Activated T-helper 1 cell treated with anti-CD3 and anti-CD28 coated beads, Interleukin-12 subunit alpha, Interleukin-12 subunit beta, Interleukin-2, Interleukin-4 antibody, amounts not matched to agents 30 ng/mL and 10 ng/mL and 1 ng/mL, durations not matched to agents 14 hours and 24 hours and 36 hours (primary cell): ENCODE results near the gene BHLHE41. TPM values are rescaled to one million over a fixed set of nuclear protein-coding genes. Genes with fewer than 3 reads are reported as not detected.

Experiments
- DNase-seq: peaks from one replicate; pipeline ENCODE4 v3.0.0; 2021; ENCODE audit warnings: low spot score
- H3K27ac Mint-ChIP-seq: one replicate; pipeline ENCODE4 v1.8.0; 2021; ENCODE audit warnings: mild to moderate bottlenecking, mixed read lengths
- H3K27me3 Mint-ChIP-seq: one replicate; pipeline ENCODE4 v1.8.0; 2022; ENCODE audit warnings: mild to moderate bottlenecking, moderate library complexity, mixed read lengths; ENCODE audit not compliant: insufficient read depth
- H3K36me3 Mint-ChIP-seq: one replicate; pipeline ENCODE4 v1.8.0; 2021; ENCODE audit warnings: low read depth, mixed read lengths
- H3K4me1 Mint-ChIP-seq: one replicate; pipeline ENCODE4 v1.8.0; 2021; ENCODE audit warnings: low read depth, mixed read lengths
- H3K4me3 Mint-ChIP-seq: one replicate; pipeline ENCODE4 v1.8.0; 2021; ENCODE audit warnings: mild to moderate bottlenecking, moderate library complexity, mixed read lengths
- H3K9me3 Mint-ChIP-seq: one replicate; pipeline ENCODE4 v1.8.0; 2021; ENCODE audit warnings: mixed read lengths
- intact Hi-C: fragments of 100-400 bp; cut with micrococcal nuclease; formaldehyde crosslinking; loops from one replicate; pipeline ENCODE4 v1.15.1; 2024
- total RNA-seq: library from RNA; stranded (reverse); gene quantifications from 2 replicates; pipeline ENCODE4 v1.2.3, GENCODE V29; 2022

BHLHE41 gene
- not detected in 2 replicates for total RNA-seq

- Mint-ChIP-seq H3K36me3 (peaks cover 1% of the 10 kb centered on the region), H3K9me3 (no peaks in the 10 kb centered on the region), H3K27me3 (peaks cover 77% of the 10 kb centered on the region), H3K4me1 (peaks cover 36% of the 10 kb centered on the region), H3K4me3 (peak within 1 kb of the TSS; percentile 81), H3K27ac (peak within 1 kb of the TSS; percentile 61)
- intact Hi-C loops, result loop anchor here (5.0 to 10.0 kb wide), 4 partner anchors 167 to 1850 kb away; partner anchors contain the start of genes BMAL2, PTHLH and RASSF8
- DNase-seq, result no peak
Measured at GRCh38 chr12:26124446-26125399, at the start of gene BHLHE41. BHLHE41 (minus strand) TSS chr12:26125037; CDS start chr12:26124779, 258 bp downstream.

- H3K4me1 Mint-ChIP-seq, result no peaks in the 10 kb centered on the region
- no peak overlapping the region for H3K4me3 Mint-ChIP-seq
- DNase-seq, result no peak
- H3K9me3 Mint-ChIP-seq, result no peaks in the 10 kb centered on the region
- intact Hi-C loops, result no loop called here
- H3K27me3 Mint-ChIP-seq, result peaks cover 7% of the 10 kb centered on the region
- no peaks in the 10 kb centered on the region for H3K36me3 Mint-ChIP-seq
- no peak overlapping the region for H3K27ac Mint-ChIP-seq
Measured at GRCh38 chr12:26172946-26173552, 48.2 kb upstream of the BHLHE41 start.

- Mint-ChIP-seq H3K4me3 (no peak overlapping the region), H3K36me3 (no peaks in the 10 kb centered on the region), H3K27ac (no peak overlapping the region), H3K4me1 (no peaks in the 10 kb centered on the region), H3K27me3 (peaks cover 7% of the 10 kb centered on the region), H3K9me3 (no peaks in the 10 kb centered on the region)
- intact Hi-C loops, result no loop called here
- no peak for DNase-seq
Measured at GRCh38 chr12:26172539-26172938, 47.7 kb upstream of the BHLHE41 start.

GRCh38 chr12:26172013-26172412 is 47.2 kb upstream of the BHLHE41 start:
- peaks cover 10% of the 10 kb centered on the region for H3K27me3 Mint-ChIP-seq
- H3K4me3 Mint-ChIP-seq, result no peak overlapping the region
- no peaks in the 10 kb centered on the region for H3K4me1 Mint-ChIP-seq
- no peaks in the 10 kb centered on the region for H3K36me3 Mint-ChIP-seq
- H3K27ac Mint-ChIP-seq, result no peak overlapping the region
- intact Hi-C loops, result no loop called here
- no peak for DNase-seq
- no peaks in the 10 kb centered on the region for H3K9me3 Mint-ChIP-seq

GRCh38 chr12:26164118-26164517 is 39.3 kb upstream of the BHLHE41 start:
- no peak for DNase-seq
- H3K27me3 Mint-ChIP-seq, result peaks cover 20% of the 10 kb centered on the region
- no peak overlapping the region for H3K4me3 Mint-ChIP-seq
- no peaks in the 10 kb centered on the region for H3K9me3 Mint-ChIP-seq
- intact Hi-C loops, result no loop called here
- no peaks in the 10 kb centered on the region for H3K4me1 Mint-ChIP-seq
- H3K36me3 Mint-ChIP-seq, result no peaks in the 10 kb centered on the region
- no peak overlapping the region for H3K27ac Mint-ChIP-seq

- no peak overlapping the region for H3K27ac Mint-ChIP-seq
Measured at GRCh38 chr12:26162905-26163304, 38.1 kb upstream of the BHLHE41 start.

GRCh38 chr12:26162174-26162573 is 37.3 kb upstream of the BHLHE41 start:
- no peaks in the 10 kb centered on the region for H3K9me3 Mint-ChIP-seq
- H3K27ac Mint-ChIP-seq, result no peak overlapping the region
- peaks cover 19% of the 10 kb centered on the region for H3K27me3 Mint-ChIP-seq
- H3K36me3 Mint-ChIP-seq, result no peaks in the 10 kb centered on the region
- no peak overlapping the region for H3K4me3 Mint-ChIP-seq
- H3K4me1 Mint-ChIP-seq, result no peaks in the 10 kb centered on the region
- intact Hi-C loops, result no loop called here
- no peak for DNase-seq

More at GRCh38 chr12:26162905-26163304, 38.1 kb upstream of the BHLHE41 start:
- H3K27me3 Mint-ChIP-seq, result peaks cover 20% of the 10 kb centered on the region
- no peak for DNase-seq
- intact Hi-C loops, result no loop called here
- no peaks in the 10 kb centered on the region for H3K36me3 Mint-ChIP-seq
- H3K4me3 Mint-ChIP-seq, result no peak overlapping the region
- no peaks in the 10 kb centered on the region for H3K9me3 Mint-ChIP-seq
- H3K4me1 Mint-ChIP-seq, result no peaks in the 10 kb centered on the region

- H3K27me3 Mint-ChIP-seq, result peaks cover 14% of the 10 kb centered on the region
Measured at GRCh38 chr12:26158078-26158764, 33.4 kb upstream of the BHLHE41 start.

GRCh38 chr12:26157001-26157400 is 32.2 kb upstream of the BHLHE41 start:
- no peaks in the 10 kb centered on the region for H3K36me3 Mint-ChIP-seq
- intact Hi-C loops, result no loop called here
- no peak overlapping the region for H3K27ac Mint-ChIP-seq
- no peaks in the 10 kb centered on the region for H3K9me3 Mint-ChIP-seq
- DNase-seq, result no peak
- peaks cover 12% of the 10 kb centered on the region for H3K27me3 Mint-ChIP-seq
- H3K4me3 Mint-ChIP-seq, result no peak overlapping the region
- no peaks in the 10 kb centered on the region for H3K4me1 Mint-ChIP-seq

More at GRCh38 chr12:26158078-26158764, 33.4 kb upstream of the BHLHE41 start:
- intact Hi-C loops, result no loop called here
- H3K9me3 Mint-ChIP-seq, result no peaks in the 10 kb centered on the region
- no peaks in the 10 kb centered on the region for H3K36me3 Mint-ChIP-seq
- H3K4me1 Mint-ChIP-seq, result no peaks in the 10 kb centered on the region
- H3K4me3 Mint-ChIP-seq, result no peak overlapping the region
- no peak for DNase-seq
- no peak overlapping the region for H3K27ac Mint-ChIP-seq

- H3K4me1 Mint-ChIP-seq, result no peaks in the 10 kb centered on the region
- peaks cover 12% of the 10 kb centered on the region for H3K27me3 Mint-ChIP-seq
- no peaks in the 10 kb centered on the region for H3K9me3 Mint-ChIP-seq
- no peak overlapping the region for H3K27ac Mint-ChIP-seq
- no peaks in the 10 kb centered on the region for H3K36me3 Mint-ChIP-seq
- intact Hi-C loops, result no loop called here
- no peak for DNase-seq
- H3K4me3 Mint-ChIP-seq, result no peak overlapping the region
Measured at GRCh38 chr12:26156201-26156871, 31.5 kb upstream of the BHLHE41 start.

GRCh38 chr12:26153421-26154154 is 28.8 kb upstream of the BHLHE41 start:
- no peak overlapping the region for H3K4me3 Mint-ChIP-seq
- H3K27ac Mint-ChIP-seq, result no peak overlapping the region
- DNase-seq, result no peak
- H3K4me1 Mint-ChIP-seq, result no peaks in the 10 kb centered on the region
- no peaks in the 10 kb centered on the region for H3K36me3 Mint-ChIP-seq
- H3K27me3 Mint-ChIP-seq, result peaks cover 14% of the 10 kb centered on the region
- H3K9me3 Mint-ChIP-seq, result no peaks in the 10 kb centered on the region
- intact Hi-C loops, result no loop called here
